Embryonic facial prominence (tissue), 1 donor: ENCODE results near the gene RET.
"Not testable (repeated sequence)": the region's sequence is repeated elsewhere in the genome, so short reads cannot be mapped to it uniquely, and the experiment has no call there.

Experiments used
- DNase-seq: peaks from one replicate; pipeline ENCODE4 v3.0.0-alpha.2; 2016; ENCODE audit errors: extremely low spot score

RET gene

DNA sequence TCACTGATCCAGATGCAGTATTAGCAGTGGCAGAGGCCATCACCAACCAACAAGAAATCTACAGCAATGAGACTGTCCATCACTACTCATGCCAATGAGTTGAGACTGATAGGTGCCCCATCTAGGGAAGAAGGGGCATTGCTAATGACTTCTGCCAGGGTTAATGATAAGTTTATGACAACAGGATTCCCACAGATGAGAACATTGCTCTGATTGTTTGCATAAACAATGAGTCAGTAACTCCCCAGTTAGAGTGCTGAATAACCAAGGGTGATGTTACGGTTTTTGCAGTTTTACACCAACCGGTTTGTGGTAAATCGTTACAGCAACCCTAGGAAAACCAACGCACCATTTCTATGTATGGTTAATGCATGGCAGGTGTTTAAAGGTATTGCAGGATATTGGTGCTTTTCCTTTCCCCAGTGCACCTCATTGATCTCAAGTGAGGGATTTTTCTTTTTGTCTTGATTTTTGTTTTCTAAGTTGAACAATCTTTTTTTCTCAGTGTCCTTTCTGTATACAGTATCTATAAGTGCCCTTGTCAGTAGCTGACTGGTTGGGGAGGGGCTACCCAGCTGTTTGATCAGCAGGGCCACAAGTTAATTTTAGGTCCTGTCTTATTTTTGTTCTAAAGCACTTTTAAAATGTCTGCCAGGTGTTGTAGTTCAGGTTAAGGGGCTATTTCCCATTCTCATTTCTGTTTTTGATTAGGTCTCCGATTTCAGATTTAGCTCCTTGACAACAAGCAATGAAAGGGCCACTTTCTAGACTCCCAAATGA lies 57.4 kb downstream of the RET start:
- DNase-seq = no peak

DNA sequence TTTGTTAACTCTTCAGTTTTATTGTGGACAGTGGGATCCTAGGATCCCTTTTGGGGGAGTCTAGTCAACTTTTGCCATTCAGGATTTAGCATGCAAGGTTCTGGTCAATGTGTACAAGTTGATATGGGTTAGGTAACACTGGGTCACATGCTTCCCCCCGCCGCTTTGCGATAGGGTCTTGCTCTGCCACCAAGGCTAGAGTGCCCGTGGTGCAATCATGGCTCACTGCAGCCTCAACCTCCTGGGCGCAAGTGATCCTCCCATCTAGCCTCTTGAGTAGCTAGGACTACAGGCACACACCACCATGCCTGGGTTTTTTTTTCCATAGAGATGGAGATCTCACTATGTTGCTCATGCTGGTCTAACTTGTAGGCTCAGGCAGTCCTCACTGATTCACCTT lies 58.2 kb downstream of the RET start:
- no peak for DNase-seq

DNA sequence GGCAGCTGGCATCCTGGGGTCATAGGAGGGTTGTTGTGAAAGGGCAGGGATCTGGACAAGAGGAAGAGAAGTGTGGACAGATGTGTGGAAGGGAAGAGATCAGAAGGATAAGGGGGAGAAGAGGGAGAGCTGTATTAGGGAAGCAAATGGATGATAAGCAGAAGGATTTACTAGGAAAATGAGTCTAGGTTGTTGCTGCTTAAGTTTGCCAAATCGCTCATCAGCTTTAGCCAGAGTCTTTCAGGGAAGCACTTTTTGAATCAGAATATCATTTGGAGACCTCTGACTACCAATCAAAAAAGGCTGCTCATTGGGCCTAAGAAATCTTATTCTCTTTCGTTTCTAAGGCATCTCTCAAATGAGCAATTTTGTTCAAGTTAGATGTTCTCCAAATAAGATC lies 58.8 kb downstream of the RET start:
- no peak for DNase-seq

GRCh38 chr10:43136432-43136831 lies 59.6 kb downstream of the RET start:
- DNase-seq = no peak

GRCh38 chr10:43136995-43137716 lies 60.3 kb downstream of the RET start:
- no peak for DNase-seq

DNA sequence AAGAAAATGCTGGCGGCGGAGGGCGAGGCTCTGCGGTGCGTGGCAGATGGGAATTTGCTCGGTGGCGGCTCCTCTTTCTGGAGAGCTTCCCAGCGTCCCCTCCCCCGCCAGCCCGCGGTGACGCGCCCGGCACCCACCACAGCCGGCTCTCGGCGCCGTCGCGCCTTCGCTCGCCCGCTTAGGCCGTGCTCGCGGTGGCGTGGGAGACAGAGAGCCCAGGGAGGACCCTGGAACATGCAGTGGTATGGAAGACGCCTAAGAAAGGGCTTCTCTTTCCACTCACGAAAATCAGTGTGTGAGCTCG lies 60.8 kb downstream of the RET start:
- DNase-seq = peak; percentile 56

DNA sequence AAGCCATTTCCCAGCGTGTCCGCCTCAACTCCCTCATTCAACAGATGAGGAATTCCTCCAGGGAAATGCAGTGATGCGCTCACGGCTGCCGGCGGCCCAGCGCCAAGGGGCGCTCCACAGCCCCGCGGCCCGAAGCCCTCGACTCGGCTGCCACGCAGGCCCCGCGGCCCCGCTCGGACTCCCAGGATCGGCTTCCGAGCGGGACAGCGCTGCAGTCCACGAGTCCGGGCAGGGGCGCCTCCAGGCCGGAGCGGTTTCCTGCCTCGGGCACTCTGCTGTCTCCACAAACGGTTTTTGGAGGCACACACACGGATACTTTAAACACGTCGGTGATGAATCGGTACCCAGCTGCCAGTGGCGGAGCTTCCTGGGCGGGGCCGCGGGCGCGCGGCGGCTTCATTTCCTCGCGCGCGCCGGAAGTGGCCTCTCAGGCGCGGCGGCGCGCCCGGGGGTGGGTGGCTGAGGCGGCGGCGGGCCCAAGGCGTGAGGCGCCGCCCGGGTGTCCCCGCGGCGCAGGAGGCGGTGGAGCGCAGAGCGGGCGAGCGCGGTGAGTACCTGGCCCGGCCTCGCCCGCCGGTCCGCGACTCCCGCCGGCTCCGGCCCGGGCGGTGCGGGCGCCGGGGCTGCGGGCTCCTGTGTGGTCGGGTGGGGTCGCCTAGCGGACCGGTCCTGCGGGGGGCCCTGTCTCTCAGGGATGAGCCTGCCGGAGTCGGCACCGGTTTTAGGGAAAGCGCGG lies 61.3 kb downstream of the RET start, which contains the start of gene CSGALNACT2:
Gene CSGALNACT2 (plus strand): TSS at position 425 of the 736 bp plus-strand sequence. CDS start 16,705 bp downstream, outside the sequence.
- peak; percentile 71 for DNase-seq

DNA sequence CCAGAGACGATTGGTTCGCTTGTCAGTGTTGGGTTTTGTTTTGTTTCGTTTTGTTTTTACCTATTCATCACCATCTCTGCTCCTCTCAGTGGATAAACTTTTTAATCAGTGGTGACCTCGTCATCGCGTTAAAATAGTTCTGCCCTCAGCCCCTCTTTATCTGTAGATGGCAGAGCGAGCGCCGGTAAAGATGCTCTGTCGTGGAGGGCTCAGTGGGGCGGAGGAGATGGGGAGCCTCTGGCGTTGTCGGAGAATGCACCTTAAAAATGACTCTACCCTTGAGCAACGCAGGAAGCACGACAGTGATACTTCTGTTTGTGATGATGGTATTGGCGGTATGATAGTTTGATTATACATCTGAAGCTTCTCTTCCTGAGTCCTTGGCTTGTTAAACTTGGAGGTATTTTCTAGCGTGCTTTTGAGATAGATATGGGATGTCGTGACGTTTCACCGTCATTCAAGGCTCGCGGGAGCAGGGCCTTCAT lies 61.9 kb downstream of the RET start:
- DNase-seq = no peak

DNA sequence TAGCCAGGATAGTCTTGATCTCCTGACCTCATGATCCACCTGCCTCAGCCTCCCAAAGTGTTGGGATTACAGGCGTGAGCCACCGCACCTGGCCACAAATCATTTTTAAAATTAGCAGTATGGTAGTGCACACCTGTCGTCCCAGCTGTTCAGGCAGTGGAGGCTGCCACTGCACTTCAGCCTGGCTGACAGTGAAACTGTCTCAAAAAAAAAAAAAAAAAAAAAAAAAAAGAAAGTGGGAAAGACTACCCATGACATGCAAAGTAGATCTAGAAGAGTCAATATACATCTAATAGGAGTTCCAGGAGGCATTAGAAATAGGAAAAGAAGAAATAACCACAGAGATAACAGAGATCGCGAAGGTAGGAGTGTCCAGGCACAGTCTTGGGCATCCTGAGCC lies 64.6 kb downstream of the RET start:
- DNase-seq = no peak

- no peak for DNase-seq
Measured at GRCh38 chr10:43145311-43145710, 68.4 kb downstream of the RET start.

GRCh38 chr10:43145936-43146335 lies 69.1 kb downstream of the RET start:
- not testable (repeated sequence) for DNase-seq

GRCh38 chr10:43151371-43151770 lies 74.5 kb downstream of the RET start:
- DNase-seq = no peak

DNA sequence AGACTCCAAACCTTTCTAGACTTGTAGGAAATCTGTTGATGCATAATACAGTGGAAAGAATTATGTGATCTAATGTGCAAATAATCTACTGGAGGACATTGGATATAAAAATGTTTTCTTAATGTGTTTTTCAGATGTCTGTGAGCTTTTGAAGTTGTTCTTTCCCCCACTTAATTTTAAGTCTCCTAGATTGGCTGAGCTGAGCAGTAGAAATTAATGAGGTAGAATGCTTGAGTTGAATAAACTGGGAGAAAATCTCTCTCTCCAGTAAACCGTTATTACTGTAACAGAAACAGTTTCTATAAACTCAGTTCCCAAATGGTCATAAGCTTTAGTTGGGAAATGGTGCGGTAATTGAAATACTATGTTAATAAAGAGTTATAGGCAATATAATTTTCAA lies 77.0 kb downstream of the RET start:
- DNase-seq = no peak

GRCh38 chr10:43155221-43155620 lies 78.4 kb downstream of the RET start:
- no peak for DNase-seq

DNA sequence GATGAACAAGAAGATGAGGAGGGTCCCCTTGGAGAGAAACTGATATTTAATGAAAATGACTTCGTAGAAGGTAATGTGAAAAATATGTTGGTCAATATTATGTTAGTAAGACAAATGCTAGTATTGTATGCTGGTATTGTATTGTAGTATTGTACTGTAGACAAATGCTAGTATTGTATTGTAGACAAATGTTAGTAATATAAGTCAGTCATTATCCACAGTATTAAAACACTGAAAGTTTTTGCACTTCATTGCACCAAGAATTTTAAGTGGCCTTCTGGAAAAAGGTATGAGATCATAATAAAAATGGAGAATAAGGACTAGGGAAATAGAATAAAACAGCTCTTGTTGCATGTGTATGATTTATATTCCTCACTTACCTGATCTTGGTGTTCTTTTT lies 78.9 kb downstream of the RET start:
- DNase-seq = no peak

DNA sequence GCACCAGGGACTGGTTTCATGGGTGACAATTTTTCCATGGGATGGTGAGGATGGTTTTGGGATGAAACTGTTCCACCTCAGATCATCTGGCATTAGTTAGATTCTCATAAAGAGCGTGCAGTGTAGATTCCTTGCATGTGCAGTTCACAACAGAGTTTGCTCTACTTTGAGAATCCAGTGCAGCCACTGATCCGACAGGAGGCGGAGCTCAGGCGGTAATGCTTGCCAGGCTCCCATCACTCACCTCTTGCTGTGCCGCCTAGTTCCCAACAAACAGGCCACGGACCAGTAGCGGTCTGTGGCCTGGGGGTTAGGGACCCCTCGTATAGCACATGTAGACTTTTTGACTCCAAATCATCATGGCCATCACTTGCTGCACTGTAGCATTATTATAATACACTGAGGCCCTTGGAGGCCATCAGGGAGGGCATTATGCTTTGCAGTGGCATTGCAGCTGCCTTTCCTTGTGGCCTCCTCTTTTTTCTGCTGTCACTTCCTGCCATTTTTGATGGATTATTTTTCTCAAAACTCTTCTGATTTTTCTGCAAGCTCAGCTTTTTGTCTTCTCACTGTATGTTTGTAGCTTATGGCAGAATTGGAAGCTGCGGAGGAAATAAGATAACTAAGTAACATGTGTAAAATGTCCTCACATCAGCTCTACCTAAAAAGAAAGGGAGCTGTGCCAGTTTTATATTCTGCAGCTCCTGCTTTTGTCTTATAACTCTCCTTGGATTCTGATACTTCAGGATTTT lies 79.9 kb downstream of the RET start:
- no peak for DNase-seq

DNA sequence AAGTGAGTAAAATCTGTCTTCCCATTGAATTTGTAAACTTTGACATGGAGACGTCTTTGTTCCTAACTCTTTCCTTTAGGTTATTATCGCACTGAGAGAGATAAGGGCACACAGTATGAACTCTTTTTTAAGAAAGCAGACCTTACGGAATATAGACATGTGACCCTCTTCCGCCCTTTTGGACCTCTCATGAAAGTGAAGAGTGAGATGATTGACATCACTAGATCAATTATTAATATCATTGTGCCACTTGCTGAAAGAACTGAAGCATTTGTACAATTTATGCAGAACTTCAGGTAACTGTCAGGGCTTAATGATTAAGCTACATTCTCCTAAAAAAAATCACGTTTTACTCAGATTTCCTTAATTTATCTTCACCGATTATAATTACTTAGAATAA lies 81.8 kb downstream of the RET start:
- no peak for DNase-seq

- no peak for DNase-seq
Measured at GRCh38 chr10:43160046-43160920, 83.4 kb downstream of the RET start.

GRCh38 chr10:43160921-43161255 lies 84.0 kb downstream of the RET start:
- DNase-seq = no peak

- DNase-seq = no peak
Measured at GRCh38 chr10:43162604-43163003, 85.7 kb downstream of the RET start.
